ENCODE results near the gene ZNF175. TPM values are rescaled to one million over a fixed set of nuclear protein-coding genes. Genes with fewer than 3 reads are reported as not detected.

ZNF175 gene
- total and polyA plus RNA-seq, 2 experiments from 2014 or later, result 2.3 to 6.3 TPM

- TF ChIP-seq ZNF114 (CRISPR knock-in tag; IDR thresholded peaks at IDR 0.05), result no peak
- TF ChIP-seq NANOG (IDR thresholded peaks at IDR 0.05; ENCODE audit: borderline replicate concordance), result no peak
- TF ChIP-seq STAT1 (IDR thresholded peaks at IDR 0.05; ENCODE audit: unreplicated experiment), result no peak
- no peak for TF ChIP-seq CREB1 (CRISPR knock-in tag; IDR thresholded peaks at IDR 0.05; ENCODE audit: low read depth)
- TF ChIP-seq EZH2phosphoT487 (IDR thresholded peaks at IDR 0.05; ENCODE audit: unreplicated experiment), result no peak
Measured at GRCh38 chr19:51525651-51526050, 45.4 kb upstream of the ZNF175 start (continued).

GRCh38 chr19:51529301-51529700 is 41.8 kb upstream of the ZNF175 start:
- H3K4me1 Mint-ChIP-seq, result no peaks in the 10 kb centered on the region

GRCh38 chr19:51530616-51531015 is 40.5 kb upstream of the ZNF175 start:
- no peaks in the 10 kb centered on the region for H3K4me1 Mint-ChIP-seq
- ATAC-seq (no peak), DNase-seq (ENCODE audit: low spot score) (no peak)
- no peak overlapping the region for H3K27ac Mint-ChIP-seq
- no peaks in the 10 kb centered on the region for H3K79me2 ChIP-seq (replicated peaks; ENCODE audit: insufficient read depth)
- no peaks in the 10 kb centered on the region; the same call in 1 of the 2 replicates for H3K4me1 ChIP-seq (ENCODE audit: insufficient read depth)
- H4K20me1 ChIP-seq (replicated peaks; ENCODE audit: insufficient read depth), result no peaks in the 10 kb centered on the region
- no peak overlapping the region for H3K4me2 ChIP-seq
- no peaks in the 10 kb centered on the region for H3K36me3 ChIP-seq (ENCODE audit: insufficient read depth)
- H3K4me3 Mint-ChIP-seq, result no peak overlapping the region
- peaks cover 88% of the 10 kb centered on the region for H3K9me3 Mint-ChIP-seq
- H3K27me3 ChIP-seq (ENCODE audit: insufficient read depth), result no peaks in the 10 kb centered on the region
- H3K36me3 Mint-ChIP-seq (ENCODE audit: low read depth), result peaks cover 12% of the 10 kb centered on the region
- no peak overlapping the region for H2AFZ ChIP-seq
- no peaks in the 10 kb centered on the region for H3F3A ChIP-seq (replicated peaks; ENCODE audit: low read depth)
- H3K27ac ChIP-seq (ENCODE audit: low read depth), result no peak overlapping the region
- H3K9me2 ChIP-seq (ENCODE audit: insufficient read depth), result no peaks in the 10 kb centered on the region
- H3K4me3 ChIP-seq, result no peak overlapping the region
- no peaks in the 10 kb centered on the region for H3K27me3 Mint-ChIP-seq (ENCODE audit: insufficient read depth, low read depth, poor library complexity)
- TF ChIP-seq REST (IDR thresholded peaks at IDR 0.05; ENCODE audit: unreplicated experiment), result no peak
- TF ChIP-seq ZNF331 (CRISPR knock-in tag; IDR thresholded peaks at IDR 0.05; ENCODE audit: low read depth), result no peak
- no peak for TF ChIP-seq CTCF (conservative IDR thresholded peaks at IDR 0.05; ENCODE audit: low read depth in 2 of 2)
- TF ChIP-seq EZH2 (IDR thresholded peaks at IDR 0.05; ENCODE audit: low read depth, unreplicated experiment), result no peak
- no peak for TF ChIP-seq POLR2AphosphoS5 (IDR thresholded peaks at IDR 0.05; ENCODE audit: low read depth)

More at GRCh38 chr19:51529301-51529700, 41.8 kb upstream of the ZNF175 start:
- H3K27ac Mint-ChIP-seq, result no peak overlapping the region
- Histone ChIP-seq H3K79me2 (replicated peaks; ENCODE audit: insufficient read depth) (no peaks in the 10 kb centered on the region), H3K27ac (ENCODE audit: low read depth) (no peak overlapping the region), H2AFZ (no peak overlapping the region), H3K4me2 (no peak overlapping the region), H4K20me1 (replicated peaks; ENCODE audit: insufficient read depth) (no peaks in the 10 kb centered on the region), H3K4me1 (ENCODE audit: insufficient read depth) (no peaks in the 10 kb centered on the region; the same call in 1 of the 2 replicates), H3K9me2 (ENCODE audit: insufficient read depth) (no peaks in the 10 kb centered on the region), H3F3A (replicated peaks; ENCODE audit: low read depth) (no peaks in the 10 kb centered on the region), H3K27me3 (ENCODE audit: insufficient read depth) (no peaks in the 10 kb centered on the region), H3K36me3 (ENCODE audit: insufficient read depth) (no peaks in the 10 kb centered on the region), H3K4me3 (no peak overlapping the region)
- no peak overlapping the region for H3K4me3 Mint-ChIP-seq
- peaks cover 90% of the 10 kb centered on the region for H3K9me3 Mint-ChIP-seq
- DNase-seq (ENCODE audit: low spot score) (no peak), ATAC-seq (no peak)
- no peaks in the 10 kb centered on the region for H3K27me3 Mint-ChIP-seq (ENCODE audit: insufficient read depth, low read depth, poor library complexity)
- peaks cover 16% of the 10 kb centered on the region for H3K36me3 Mint-ChIP-seq (ENCODE audit: low read depth)
- TF ChIP-seq NANOG (IDR thresholded peaks at IDR 0.05; ENCODE audit: borderline replicate concordance) (no peak), ZNF114 (CRISPR knock-in tag; IDR thresholded peaks at IDR 0.05) (no peak)
